ENCODE results near the gene PARD3B.

- TF ChIP-seq POLR2AphosphoS5 (IDR thresholded peaks at IDR 0.05) (no peak), POLR2A (IDR thresholded peaks at IDR 0.05) (no peak)
- TF ChIP-seq, protein P1, sequence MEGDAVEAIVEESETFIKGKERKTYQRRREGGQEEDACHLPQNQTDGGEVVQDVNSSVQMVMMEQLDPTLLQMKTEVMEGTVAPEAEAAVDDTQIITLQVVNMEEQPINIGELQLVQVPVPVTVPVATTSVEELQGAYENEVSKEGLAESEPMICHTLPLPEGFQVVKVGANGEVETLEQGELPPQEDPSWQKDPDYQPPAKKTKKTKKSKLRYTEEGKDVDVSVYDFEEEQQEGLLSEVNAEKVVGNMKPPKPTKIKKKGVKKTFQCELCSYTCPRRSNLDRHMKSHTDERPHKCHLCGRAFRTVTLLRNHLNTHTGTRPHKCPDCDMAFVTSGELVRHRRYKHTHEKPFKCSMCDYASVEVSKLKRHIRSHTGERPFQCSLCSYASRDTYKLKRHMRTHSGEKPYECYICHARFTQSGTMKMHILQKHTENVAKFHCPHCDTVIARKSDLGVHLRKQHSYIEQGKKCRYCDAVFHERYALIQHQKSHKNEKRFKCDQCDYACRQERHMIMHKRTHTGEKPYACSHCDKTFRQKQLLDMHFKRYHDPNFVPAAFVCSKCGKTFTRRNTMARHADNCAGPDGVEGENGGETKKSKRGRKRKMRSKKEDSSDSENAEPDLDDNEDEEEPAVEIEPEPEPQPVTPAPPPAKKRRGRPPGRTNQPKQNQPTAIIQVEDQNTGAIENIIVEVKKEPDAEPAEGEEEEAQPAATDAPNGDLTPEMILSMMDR (IDR thresholded peaks at IDR 0.05), result no peak
Measured at GRCh38 chr2:205357732-205358131, 812.5 kb downstream of the PARD3B start.

All from transverse colon (tissue), 4 donors.